ENCODE measurements around the gene DIP2C. TPM values are rescaled to one million over a fixed set of nuclear protein-coding genes. Genes with fewer than 3 reads are reported as not detected.
"Not testable (repeated sequence)": the region's sequence is repeated elsewhere in the genome, so short reads cannot be mapped to it uniquely, and the experiment has no call there.

DIP2C gene
- total RNA-seq, 2 donors from 2014 or later: 9.6 to 11.9 TPM

- Histone ChIP-seq H3K4me3 (no peak overlapping the region), H3K27me3 (no peaks in the 10 kb centered on the region), H3K9me3 (no peaks in the 10 kb centered on the region), H3K36me3 (replicated peaks in 1 of 2; ENCODE audit: insufficient read depth in 1 of 2, low read depth in 2 of 2) (peaks cover 0 to 1% of the 10 kb centered on the region in 2 donors), H3K4me1 (no peaks in the 10 kb centered on the region), H3K27ac (no peak overlapping the region)
- TF ChIP-seq POLR2A (IDR thresholded peaks at IDR 0.05): no peak
- TF ChIP-seq CTCF (IDR thresholded peaks at IDR 0.05): no peak
- no peak for ATAC-seq
- WGBS, 2 donors: 81 to 90% methylated on average over 4 to 7 of the region's 7 CpGs
- intact Hi-C loops (cut with DNase I): no loop called here
- DNase-seq: no peak
These were observed 293.8 kb downstream of the DIP2C start for GRCh38 chr10:395665-396064.

- H3K9me3 ChIP-seq; H3K27me3 ChIP-seq; H3K36me3 ChIP-seq (replicated peaks in 1 of 2; ENCODE audit: insufficient read depth in 1 of 2, low read depth in 2 of 2); ATAC-seq; H3K4me3 ChIP-seq; H3K4me1 ChIP-seq; intact Hi-C loops (cut with DNase I): not testable (repeated sequence)
- peak overlapping the region in 1 of 4 donors; percentile 38 for H3K27ac ChIP-seq
- DNase-seq: peak in 1 of 4 donors; percentile 23
- 71 to 86% methylated on average over 21 of the region's 21 CpGs for WGBS, 2 donors
These were observed 294.9 kb downstream of the DIP2C start for GRCh38 chr10:394439-395101.

GRCh38 chr10:393787-394438 lies 295.6 kb downstream of the DIP2C start:
- no peak overlapping the region for H3K27ac ChIP-seq
- intact Hi-C loops (cut with DNase I): no loop called here

GRCh38 chr10:393106-393745 lies 296.2 kb downstream of the DIP2C start:
- H3K4me1 ChIP-seq: peaks cover 4% of the 10 kb centered on the region
- intact Hi-C loops (cut with DNase I): no loop called here
- H3K36me3 ChIP-seq (replicated peaks in 1 of 2; ENCODE audit: insufficient read depth in 1 of 2, low read depth in 2 of 2): no peaks in the 10 kb centered on the region
- no peak for TF ChIP-seq CTCF (IDR thresholded peaks at IDR 0.05)
- TF ChIP-seq POLR2A (IDR thresholded peaks at IDR 0.05): no peak
- no peaks in the 10 kb centered on the region for H3K9me3 ChIP-seq
- 93 to 96% methylated on average over 13 of the region's 13 CpGs for WGBS, 2 donors
- ATAC-seq (no peak), DNase-seq (no peak)
- H3K27me3 ChIP-seq: no peaks in the 10 kb centered on the region
- no peak overlapping the region for H3K4me3 ChIP-seq
- no peak overlapping the region for H3K27ac ChIP-seq

More at GRCh38 chr10:393787-394438, 295.6 kb downstream of the DIP2C start:
- WGBS, 2 donors: 88 to 90% methylated on average over 13 to 14 of the region's 14 CpGs
- Histone ChIP-seq H3K36me3 (replicated peaks in 1 of 2; ENCODE audit: insufficient read depth in 1 of 2, low read depth in 2 of 2) (no peaks in the 10 kb centered on the region), H3K9me3 (no peaks in the 10 kb centered on the region), H3K27me3 (no peaks in the 10 kb centered on the region), H3K4me1 (no peaks in the 10 kb centered on the region), H3K4me3 (no peak overlapping the region)
- DNase-seq (no peak), ATAC-seq (no peak)
- TF ChIP-seq POLR2A (IDR thresholded peaks at IDR 0.05) (no peak), CTCF (IDR thresholded peaks at IDR 0.05) (no peak)

GRCh38 chr10:392705-393037 lies 296.8 kb downstream of the DIP2C start:
- no peak overlapping the region for H3K4me3 ChIP-seq
- H3K27ac ChIP-seq: no peak overlapping the region
- TF ChIP-seq POLR2A (IDR thresholded peaks at IDR 0.05): no peak
- no peak for TF ChIP-seq CTCF (IDR thresholded peaks at IDR 0.05)
- 88 to 89% methylated on average over 21 of the region's 21 CpGs for WGBS, 2 donors
- H3K4me1 ChIP-seq: peaks cover 6% of the 10 kb centered on the region
- H3K9me3 ChIP-seq: no peaks in the 10 kb centered on the region
- DNase-seq (no peak), ATAC-seq (no peak)
- H3K36me3 ChIP-seq (replicated peaks in 1 of 2; ENCODE audit: insufficient read depth in 1 of 2, low read depth in 2 of 2): no peaks in the 10 kb centered on the region
- intact Hi-C loops (cut with DNase I): no loop called here
- H3K27me3 ChIP-seq: no peaks in the 10 kb centered on the region
